ENCODE data around the gene NR2E3.

DNA sequence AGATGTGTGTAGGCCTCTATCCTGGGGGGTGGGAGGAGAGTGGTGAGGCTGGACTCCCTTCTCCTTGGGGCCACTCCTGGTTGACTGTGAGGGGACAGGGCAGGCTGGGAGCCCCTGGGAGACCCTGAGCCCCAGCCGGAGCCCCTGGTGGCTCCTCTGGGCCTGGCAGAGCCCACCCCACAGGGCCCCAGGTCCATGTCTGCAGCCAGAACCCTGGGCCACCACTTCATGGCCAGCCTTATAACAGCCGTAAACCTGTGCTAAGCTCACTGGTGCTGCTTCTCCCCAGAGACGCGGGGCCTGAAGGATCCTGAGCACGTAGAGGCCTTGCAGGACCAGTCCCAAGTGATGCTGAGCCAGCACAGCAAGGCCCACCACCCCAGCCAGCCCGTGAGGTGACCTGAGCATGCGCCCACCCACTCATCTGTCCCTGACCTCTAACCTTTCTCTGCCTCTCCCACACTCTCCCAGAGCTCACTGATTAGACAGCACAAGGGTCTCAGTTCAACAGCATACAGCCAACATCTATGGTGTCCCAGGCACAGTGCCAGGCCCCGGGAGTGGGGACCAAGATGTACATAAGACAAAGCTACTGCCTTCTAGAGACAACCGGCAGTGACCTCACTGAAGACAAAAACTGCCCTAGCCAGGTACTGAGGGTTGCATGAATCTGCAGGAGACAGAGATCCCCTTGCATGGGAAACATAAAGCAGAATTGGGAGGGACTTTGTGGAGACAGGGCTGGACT is 3.5 kb downstream of the NR2E3 start:
- TF ChIP-seq EZH2phosphoT487 (IDR thresholded peaks at IDR 0.05; ENCODE audit: insufficient read depth, low read depth) (no peak), EZH2 (IDR thresholded peaks at IDR 0.05; ENCODE audit: insufficient read depth, poor library complexity, severe bottlenecking) (no peak)
